Stomach (tissue), 19 donors: ENCODE measurements around the gene SIGLEC11. TPM values are rescaled to one million over a fixed set of nuclear protein-coding genes. Genes with fewer than 3 reads are reported as not detected.
"Not testable (repeated sequence)": the region's sequence is repeated elsewhere in the genome, so short reads cannot be mapped to it uniquely, and the experiment has no call there.

Experiments used
- DNase-seq, 2 donors: peaks; one replicate each; pipeline versions ENCODE4 v3.0.0 to v3.0.0-alpha.2; 2013 to 2019
- H3K27ac ChIP-seq, 5 donors: fragments of 200-600 bp in 4 of 5; sonication (generic) in 4 of 5; one replicate each; pipeline ENCODE4 v1.5.1; 2013 to 2019; ENCODE audit warnings: mild to moderate bottlenecking in 1 of 5, moderate library complexity in 1 of 5
- H3K27me3 ChIP-seq, 3 donors: fragments of 200-600 bp; sonication (generic); one replicate each; pipeline ENCODE4 v1.5.1; 2017 to 2019; ENCODE audit warnings: mixed run types in 1 of 3
- H3K36me3 ChIP-seq, 4 donors: fragments of 200-600 bp; sonication (generic); 1 replicate in 3 of 4; 2 replicates in 1 of 4; pipeline ENCODE4 v1.5.1; 2016 to 2019
- H3K4me1 ChIP-seq, 4 donors: fragments of 200-600 bp; sonication (generic); one replicate each; pipeline ENCODE4 v1.5.1; 2016 to 2019
- H3K4me3 ChIP-seq, 4 donors: fragments of 200-600 bp; sonication (generic) in 3 of 4; one replicate each; pipeline ENCODE4 v1.5.1; 2016 to 2019; ENCODE audit warnings: mild to moderate bottlenecking in 1 of 4
- H3K9me3 ChIP-seq, 4 donors: fragments of 200-600 bp; sonication (generic); one replicate each; pipeline ENCODE4 v1.5.1; 2016 to 2019
- CTCF ChIP-seq, 7 experiments: fragments of 450-650 bp in 4 of 7; fragments of 200-600 bp in 3 of 7; sonication (generic) in 3 of 7; IDR thresholded peaks; one replicate each; pipeline ENCODE4 v1.5.1; 2016 to 2019; ENCODE audit warnings: antibody characterized with exemption in 7 of 7, control low read depth in 2 of 7, mild to moderate bottlenecking in 1 of 7
- EP300 ChIP-seq: sonication (generic); formaldehyde crosslinking; IDR thresholded peaks from one replicate; pipeline ENCODE4 v1.6.1; 2017; ENCODE audit warnings: antibody characterized with exemption
- POLR2A ChIP-seq, 4 donors: fragments of 450-650 bp; IDR thresholded peaks; one replicate each; pipeline ENCODE4 v1.6.1; 2016; ENCODE audit warnings: antibody characterized with exemption in 4 of 4, control low read depth in 2 of 4, mild to moderate bottlenecking in 1 of 4, moderate library complexity in 1 of 4
- POLR2AphosphoS5 ChIP-seq, 3 donors: sonication (generic); formaldehyde crosslinking; IDR thresholded peaks; one replicate each; pipeline ENCODE4 v1.6.1; 2016; ENCODE audit warnings: antibody characterized with exemption in 3 of 3
- WGBS, 5 donors: extraction: QIAGEN DNeasy Blood & Tissue Kit in 3 of 5; methylation state at CpG; one replicate each; pipeline versions ENCODE4 v1.1.5 to v1.1.7; 2013 to 2018; 5-methylcytosine and 5-hydroxymethylcytosine counted together
- intact Hi-C: fragments of 100-400 bp; cut with DNase I; formaldehyde crosslinking; loops from one replicate; pipeline ENCODE4 v1.15.1; 2023; ENCODE audit warnings: low total_unique reads
- long read RNA-seq, 10 donors: transcript quantifications; one replicate each; lab custom pipeline, GENCODE V29; 2026
- polyA plus RNA-seq, 3 donors: library from polyadenylated mRNA; stranded (reverse); fragments of 200-250 nt; gene quantifications; one replicate each; pipeline ENCODE4 v1.2.3, GENCODE V29; 2013
- total RNA-seq, 5 donors: library from RNA; depleted of rRNA; stranded (reverse); fragments of >200 nt; gene quantifications; one replicate each; pipeline versions ENCODE4 v1.1.0 to v1.2.3, GENCODE V29; 2014 to 2016
- donor health status: healthy with polysubstance abuse.
- donor health status: Bipolar disorder and iron deficiency.
- donor health status: healthy.

SIGLEC11 gene, protein sequence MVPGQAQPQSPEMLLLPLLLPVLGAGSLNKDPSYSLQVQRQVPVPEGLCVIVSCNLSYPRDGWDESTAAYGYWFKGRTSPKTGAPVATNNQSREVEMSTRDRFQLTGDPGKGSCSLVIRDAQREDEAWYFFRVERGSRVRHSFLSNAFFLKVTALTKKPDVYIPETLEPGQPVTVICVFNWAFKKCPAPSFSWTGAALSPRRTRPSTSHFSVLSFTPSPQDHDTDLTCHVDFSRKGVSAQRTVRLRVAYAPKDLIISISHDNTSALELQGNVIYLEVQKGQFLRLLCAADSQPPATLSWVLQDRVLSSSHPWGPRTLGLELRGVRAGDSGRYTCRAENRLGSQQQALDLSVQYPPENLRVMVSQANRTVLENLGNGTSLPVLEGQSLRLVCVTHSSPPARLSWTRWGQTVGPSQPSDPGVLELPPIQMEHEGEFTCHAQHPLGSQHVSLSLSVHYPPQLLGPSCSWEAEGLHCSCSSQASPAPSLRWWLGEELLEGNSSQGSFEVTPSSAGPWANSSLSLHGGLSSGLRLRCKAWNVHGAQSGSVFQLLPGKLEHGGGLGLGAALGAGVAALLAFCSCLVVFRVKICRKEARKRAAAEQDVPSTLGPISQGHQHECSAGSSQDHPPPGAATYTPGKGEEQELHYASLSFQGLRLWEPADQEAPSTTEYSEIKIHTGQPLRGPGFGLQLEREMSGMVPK
- total RNA-seq, result 100 to 1,000 TPM in 1 of 5 donors, 10 to 100 TPM in 3, under 1 TPM in 1; 0.29 to 103 (median 35.1) TPM
- polyA plus RNA-seq, result 10 to 100 TPM in 2 of 3 donors, 1 to 10 TPM in 1; 5.8 to 41.0 (median 34.2) TPM
- long read RNA-seq, donor 1, partial matches to known transcripts, result 0 of 2 reads
- long read RNA-seq, donor 1, other reads (novel, unspliced or antisense), result 0 of 2 reads
- long read RNA-seq, donor 2, result 0 reads
- long read RNA-seq, donor 3, transcript SIGLEC11-201 (3 exons, 825 nt), result major isoform, 10 of 10 reads
- long read RNA-seq, donor 3, partial matches to known transcripts, result 0 of 10 reads
- long read RNA-seq, donor 3, other reads (novel, unspliced or antisense), result 0 of 10 reads
- long read RNA-seq, donor 4, result 0 reads
- long read RNA-seq, donor 5, transcript SIGLEC11-201 (3 exons, 825 nt), result major isoform, 8 of 8 reads
- long read RNA-seq, donor 5, partial matches to known transcripts, result 0 of 8 reads
- long read RNA-seq, donor 5, other reads (novel, unspliced or antisense), result 0 of 8 reads
- long read RNA-seq, donor 6, transcript SIGLEC11-201 (3 exons, 825 nt), result major isoform, 17 of 17 reads
- long read RNA-seq, donor 6, partial matches to known transcripts, result 0 of 17 reads
- long read RNA-seq, donor 6, other reads (novel, unspliced or antisense), result 0 of 17 reads
- long read RNA-seq, donor 7, result 0 reads
- long read RNA-seq, donor 8, transcript SIGLEC11-201 (3 exons, 825 nt), result major isoform, 10 of 10 reads
- long read RNA-seq, donor 8, partial matches to known transcripts, result 0 of 10 reads
- long read RNA-seq, donor 8, other reads (novel, unspliced or antisense), result 0 of 10 reads
- long read RNA-seq, donor 9, partial matches to known transcripts, result 0 of 4 reads
- long read RNA-seq, donor 9, other reads (novel, unspliced or antisense), result 0 of 4 reads
- long read RNA-seq, donor 10, result 0 reads

GRCh38 chr19:49960980-49961379 lies at the start of gene SIGLEC11:
Gene SIGLEC11, minus strand, starts transcription at chr19:49961172. Its CDS starts 91 bp downstream, at chr19:49961081.
- H3K4me1 ChIP-seq, intact Hi-C loops, H3K9me3 ChIP-seq, H3K27ac ChIP-seq, H3K4me3 ChIP-seq, H3K36me3 ChIP-seq, DNase-seq: not testable (repeated sequence)
- H3K27me3 ChIP-seq, result peaks cover 0 to 14% (median 0%) of the 10 kb centered on the region in 3 donors
- 58 to 82% (median 67%) methylated on average over 2 to 5 of the region's 10 CpGs for WGBS, 5 donors

- 60 to 68% (median 66%) methylated on average over 10 of the region's 10 CpGs for WGBS, 5 donors
- no peak for TF ChIP-seq POLR2A (IDR thresholded peaks at IDR 0.05)
- no peak for TF ChIP-seq CTCF (IDR thresholded peaks at IDR 0.05)
- no peak for TF ChIP-seq EP300
- TF ChIP-seq POLR2AphosphoS5 (IDR thresholded peaks at IDR 0.05), result no peak
- Histone ChIP-seq H3K9me3 (no peaks in the 10 kb centered on the region), H3K4me1 (peaks cover 0 to 21% (median 13%) of the 10 kb centered on the region in 4 donors), H3K4me3 (no peak overlapping the region), H3K36me3 (peaks cover 35 to 100% (median 98%) of the 10 kb centered on the region in 4 donors), H3K27me3 (no peaks in the 10 kb centered on the region), H3K27ac (no peak overlapping the region)
- intact Hi-C loops, result no loop called here
- DNase-seq, result peak in 1 of 2 donors; percentile 23
Observed at GRCh38 chr19:50008532-50008931, 47.6 kb upstream of the SIGLEC11 start.

DNA sequence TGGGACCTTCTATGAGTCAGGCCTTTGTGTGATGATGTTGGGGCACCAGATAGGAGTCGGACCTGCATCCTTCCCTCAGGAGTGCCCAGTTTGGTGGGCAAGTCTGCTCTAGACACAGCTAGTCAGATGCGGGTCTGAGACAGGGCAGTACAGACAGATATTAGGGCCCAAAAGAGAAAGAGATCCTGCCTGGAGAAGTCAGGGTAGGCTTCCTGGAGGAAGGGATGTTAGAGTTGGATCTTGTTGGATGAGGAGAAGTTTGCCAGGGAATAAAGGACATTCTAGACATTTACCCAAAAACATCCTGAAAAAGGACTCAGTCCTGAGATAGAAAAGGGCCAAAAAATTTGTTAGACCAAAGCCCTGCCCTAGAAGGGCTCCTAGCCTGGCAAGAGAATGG lies 47.0 kb upstream of the SIGLEC11 start:
- H3K27ac ChIP-seq, result no peak overlapping the region
- H3K4me1 ChIP-seq, result peaks cover 0 to 27% (median 16%) of the 10 kb centered on the region in 4 donors
- H3K27me3 ChIP-seq, result no peaks in the 10 kb centered on the region
- TF ChIP-seq CTCF (IDR thresholded peaks at IDR 0.05) (no peak), POLR2AphosphoS5 (IDR thresholded peaks at IDR 0.05) (no peak), POLR2A (IDR thresholded peaks at IDR 0.05) (no peak), EP300 (no peak)
- peaks cover 37 to 100% (median 98%) of the 10 kb centered on the region in 4 donors for H3K36me3 ChIP-seq
- no peak overlapping the region for H3K4me3 ChIP-seq
- H3K9me3 ChIP-seq, result no peaks in the 10 kb centered on the region
- intact Hi-C loops, result no loop called here
- 91 to 100% (median 95%) methylated on average over 2 of the region's 2 CpGs for WGBS, 5 donors
- DNase-seq, result no peak

DNA sequence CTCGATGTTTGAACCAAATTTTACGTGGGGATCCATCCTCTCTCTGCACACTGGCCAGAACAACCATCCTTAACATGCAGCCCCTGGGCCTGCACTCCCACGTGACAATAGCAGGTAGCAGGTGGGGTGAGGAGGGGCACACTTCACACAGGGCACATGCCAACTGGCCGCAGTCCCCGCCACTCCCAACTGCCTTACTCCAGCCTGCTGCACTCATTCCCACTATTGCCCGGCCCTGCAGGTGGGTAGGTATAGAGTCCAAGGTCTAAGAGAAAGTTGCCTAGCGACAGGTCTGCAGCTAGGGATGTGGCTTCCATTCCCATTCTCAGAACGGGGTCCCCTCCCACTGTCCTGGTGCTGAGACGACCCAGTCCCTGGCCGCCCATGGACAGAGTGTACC lies 46.2 kb upstream of the SIGLEC11 start:
- H3K27ac ChIP-seq, result no peak overlapping the region
- H3K4me3 ChIP-seq, result no peak overlapping the region
- no peak for DNase-seq
- H3K36me3 ChIP-seq, result peaks cover 37 to 100% (median 98%) of the 10 kb centered on the region in 4 donors
- TF ChIP-seq EP300, result no peak
- no peak for TF ChIP-seq POLR2A (IDR thresholded peaks at IDR 0.05)
- no peak for TF ChIP-seq CTCF (IDR thresholded peaks at IDR 0.05)
- TF ChIP-seq POLR2AphosphoS5 (IDR thresholded peaks at IDR 0.05), result no peak
- no peaks in the 10 kb centered on the region for H3K27me3 ChIP-seq
- H3K9me3 ChIP-seq, result no peaks in the 10 kb centered on the region
- intact Hi-C loops, result no loop called here
- 83 to 98% (median 93%) methylated on average over 10 of the region's 10 CpGs for WGBS, 5 donors
- H3K4me1 ChIP-seq, result peaks cover 0 to 30% (median 18%) of the 10 kb centered on the region in 4 donors
